Right atrium auricular region (tissue), 2 donors: ENCODE results near the gene TNF. TPM values are rescaled to one million over a fixed set of nuclear protein-coding genes. Genes with fewer than 3 reads are reported as not detected.
A peak's percentile ranks its signal among the peaks of the same experiment; 100 is the strongest.

Experiments used
- DNase-seq: peaks from one replicate; pipeline ENCODE4 v3.0.0-alpha.2; 2019; ENCODE audit warnings: low spot score
- H3K27ac ChIP-seq, 2 donors: fragments of 200-600 bp; sonication (generic); 1 replicate in 1 of 2; 2 replicates in 1 of 2; pipeline ENCODE4 v1.5.1; 2016 to 2019
- H3K27me3 ChIP-seq, 2 donors: fragments of 200-600 bp; sonication (generic); one replicate each; pipeline versions ENCODE4 v1.5.1 to v1.6.0; 2017 to 2019
- H3K36me3 ChIP-seq: fragments of 200-600 bp; sonication (generic); one replicate; pipeline ENCODE4 v1.5.1; 2016
- H3K4me1 ChIP-seq, 2 donors: fragments of 200-600 bp; sonication (generic); one replicate each; pipeline versions ENCODE4 v1.5.1 to v1.6.0; 2017 to 2019
- H3K4me3 ChIP-seq, 2 donors: fragments of 200-600 bp; sonication (generic); 1 replicate in 1 of 2; 2 replicates in 1 of 2; pipeline ENCODE4 v1.5.1; 2017 to 2019; ENCODE audit warnings: mild to moderate bottlenecking in 1 of 2, moderate library complexity in 1 of 2
- H3K9me3 ChIP-seq, 2 donors: fragments of 200-600 bp; sonication (generic); one replicate each; pipeline ENCODE4 v1.5.1; 2019
- total RNA-seq, 2 donors: library from RNA; depleted of rRNA; stranded (reverse); fragments of >200 nt; gene quantifications; one replicate each; pipeline ENCODE4 v1.1.0, GENCODE V29; 2016
- TF ChIP-seq, protein P1 (sequence below), 2 donors: fragments of 200-600 bp; sonication (generic); IDR thresholded peaks; one replicate each; pipeline ENCODE4 v1.5.1; 2019; ENCODE audit warnings: antibody characterized with exemption in 2 of 2

TNF gene
- total RNA-seq, 2 donors from 2014 or later: 0.51 TPM; not detected in 1

DNA sequence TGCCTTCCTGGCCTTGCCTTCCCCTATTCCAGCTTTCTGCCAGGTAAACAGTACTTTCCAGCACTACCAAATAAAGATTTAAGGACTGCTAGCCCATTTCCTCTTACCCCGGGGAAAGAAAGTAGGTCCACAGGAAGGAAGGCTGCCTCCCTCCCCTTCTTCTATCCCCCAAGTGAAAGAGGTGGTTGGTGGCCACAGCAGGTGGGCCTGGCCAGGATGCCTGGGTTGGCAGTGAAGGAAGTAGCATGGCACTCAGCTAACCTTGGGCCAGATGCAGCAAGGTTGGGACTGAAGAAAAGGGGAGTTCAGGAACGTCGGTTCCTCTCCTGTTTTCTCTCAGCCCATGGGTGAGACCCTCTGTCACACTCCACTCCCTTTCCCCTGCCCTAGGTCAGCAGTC is 19.1 kb upstream of the TNF start:
- Histone ChIP-seq H3K27me3 (no peaks in the 10 kb centered on the region), H3K36me3 (peaks cover 41% of the 10 kb centered on the region), H3K27ac (no peak overlapping the region), H3K9me3 (no peaks in the 10 kb centered on the region), H3K4me1 (peaks cover 0 to 39% of the 10 kb centered on the region in 2 donors), H3K4me3 (no peak overlapping the region)
- no peak for DNase-seq
- TF ChIP-seq, protein P1, sequence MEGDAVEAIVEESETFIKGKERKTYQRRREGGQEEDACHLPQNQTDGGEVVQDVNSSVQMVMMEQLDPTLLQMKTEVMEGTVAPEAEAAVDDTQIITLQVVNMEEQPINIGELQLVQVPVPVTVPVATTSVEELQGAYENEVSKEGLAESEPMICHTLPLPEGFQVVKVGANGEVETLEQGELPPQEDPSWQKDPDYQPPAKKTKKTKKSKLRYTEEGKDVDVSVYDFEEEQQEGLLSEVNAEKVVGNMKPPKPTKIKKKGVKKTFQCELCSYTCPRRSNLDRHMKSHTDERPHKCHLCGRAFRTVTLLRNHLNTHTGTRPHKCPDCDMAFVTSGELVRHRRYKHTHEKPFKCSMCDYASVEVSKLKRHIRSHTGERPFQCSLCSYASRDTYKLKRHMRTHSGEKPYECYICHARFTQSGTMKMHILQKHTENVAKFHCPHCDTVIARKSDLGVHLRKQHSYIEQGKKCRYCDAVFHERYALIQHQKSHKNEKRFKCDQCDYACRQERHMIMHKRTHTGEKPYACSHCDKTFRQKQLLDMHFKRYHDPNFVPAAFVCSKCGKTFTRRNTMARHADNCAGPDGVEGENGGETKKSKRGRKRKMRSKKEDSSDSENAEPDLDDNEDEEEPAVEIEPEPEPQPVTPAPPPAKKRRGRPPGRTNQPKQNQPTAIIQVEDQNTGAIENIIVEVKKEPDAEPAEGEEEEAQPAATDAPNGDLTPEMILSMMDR (IDR thresholded peaks at IDR 0.05): no peak

DNA sequence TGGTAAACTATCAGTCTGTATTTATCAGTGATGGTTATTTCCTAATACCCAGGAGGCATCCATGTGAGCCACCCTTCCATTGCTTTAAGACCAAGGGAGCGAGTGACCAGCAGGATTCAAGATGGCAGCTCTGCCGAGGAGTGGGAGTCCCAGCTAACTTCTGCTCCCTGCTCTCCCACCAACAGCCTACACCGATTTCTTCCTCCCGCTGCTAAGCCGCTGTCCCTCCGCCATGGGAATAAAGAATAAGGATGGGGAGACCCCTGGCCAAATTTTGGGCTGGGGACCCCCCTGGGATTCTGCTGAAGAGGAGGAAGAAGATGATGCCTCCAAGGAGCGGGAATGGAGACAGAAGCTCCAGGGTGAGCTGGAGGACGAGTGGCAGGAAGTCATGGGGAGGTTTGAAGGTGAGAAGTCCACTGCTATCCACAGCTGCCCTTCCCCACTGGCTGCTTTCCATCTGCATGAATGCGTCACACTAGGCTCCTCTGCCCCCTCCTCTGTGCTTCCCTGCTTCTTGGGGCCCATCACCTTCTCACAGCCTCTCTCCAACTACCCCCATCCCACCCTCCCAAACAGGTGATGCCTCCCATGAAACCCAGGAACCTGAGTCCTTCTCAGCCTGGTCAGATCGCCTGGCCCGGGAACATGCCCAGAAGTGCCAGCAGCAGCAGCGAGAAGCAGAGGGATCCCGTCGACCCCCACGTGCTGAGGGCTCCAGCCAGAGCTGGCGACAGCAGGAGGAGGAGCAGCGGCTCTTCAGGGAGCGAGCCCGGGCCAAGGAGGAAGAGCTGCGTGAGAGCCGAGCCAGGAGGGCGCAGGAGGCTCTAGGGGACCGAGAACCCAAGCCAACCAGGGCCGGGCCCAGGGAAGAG is 17.7 kb upstream of the TNF start:
- Histone ChIP-seq H3K36me3 (peaks cover 41% of the 10 kb centered on the region), H3K9me3 (no peaks in the 10 kb centered on the region), H3K27me3 (no peaks in the 10 kb centered on the region), H3K27ac (peak overlapping the region; percentile 19 to 53), H3K4me1 (peaks cover 0 to 39% of the 10 kb centered on the region in 2 donors), H3K4me3 (no peak overlapping the region)
- DNase-seq: no peak
- TF ChIP-seq, protein P1 (IDR thresholded peaks at IDR 0.05): no peak

DNA sequence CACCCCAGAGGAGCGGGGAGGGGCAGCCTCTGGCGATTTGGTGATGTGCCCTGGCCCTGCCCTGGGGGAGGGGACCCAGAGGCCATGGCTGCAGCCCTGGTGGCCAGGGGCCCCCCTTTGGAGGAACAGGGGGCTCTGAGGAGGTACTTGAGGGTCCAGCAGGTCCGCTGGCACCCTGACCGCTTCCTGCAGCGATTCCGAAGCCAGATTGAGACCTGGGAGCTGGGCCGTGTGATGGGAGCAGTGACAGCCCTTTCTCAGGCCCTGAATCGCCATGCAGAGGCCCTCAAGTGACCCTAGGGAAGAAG is 17.1 kb upstream of the TNF start:
- Histone ChIP-seq H3K9me3 (no peaks in the 10 kb centered on the region), H3K27me3 (no peaks in the 10 kb centered on the region), H3K36me3 (peaks cover 39% of the 10 kb centered on the region), H3K4me3 (no peak overlapping the region), H3K27ac (peak overlapping the region; percentile 19 to 53), H3K4me1 (peaks cover 0 to 39% of the 10 kb centered on the region in 2 donors)
- TF ChIP-seq, protein P1 (IDR thresholded peaks at IDR 0.05): no peak
- no peak for DNase-seq

DNA sequence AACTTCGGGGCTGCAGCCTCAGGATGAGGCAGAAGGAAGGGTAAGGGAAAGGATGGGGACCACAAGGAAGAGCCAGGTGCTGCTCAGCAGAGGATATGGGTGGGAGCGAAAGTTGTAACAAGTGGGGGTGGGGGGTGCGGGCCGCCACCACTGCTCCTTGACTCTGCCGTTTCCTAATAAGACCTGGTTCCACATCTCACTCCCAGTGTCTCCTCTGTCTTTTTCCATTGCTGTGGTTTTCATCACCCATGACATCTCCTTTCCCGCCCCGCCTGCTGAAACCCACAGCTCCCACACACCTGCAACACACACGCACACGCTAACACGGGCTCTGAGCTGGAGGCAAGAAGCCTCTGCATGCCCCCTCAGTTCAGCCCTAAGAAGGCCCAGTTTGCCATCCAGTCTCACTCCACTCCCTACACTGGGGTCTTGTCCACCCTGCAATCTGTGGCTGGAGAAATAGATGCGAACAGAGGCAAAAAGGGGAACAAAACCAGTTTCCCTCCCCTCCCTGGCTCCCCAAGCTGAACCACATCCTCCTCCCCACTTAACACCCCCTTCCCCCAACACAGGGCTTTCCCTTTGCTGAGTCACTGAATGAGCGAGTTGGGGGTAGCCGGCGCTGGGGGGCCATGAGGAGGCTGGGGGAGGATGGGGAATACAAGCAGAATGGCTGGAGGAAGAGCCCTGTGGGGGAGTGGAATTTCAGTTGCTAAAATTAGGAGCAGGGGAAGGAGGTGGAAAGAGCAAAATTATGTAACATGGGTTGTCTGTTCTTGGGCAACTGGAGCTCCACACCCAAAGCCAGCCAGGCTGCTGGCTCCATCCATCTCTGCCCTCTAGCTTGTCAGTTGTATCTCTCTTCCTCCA is 16.5 kb upstream of the TNF start:
- Histone ChIP-seq H3K36me3 (peaks cover 36% of the 10 kb centered on the region), H3K27me3 (no peaks in the 10 kb centered on the region), H3K9me3 (no peaks in the 10 kb centered on the region), H3K4me3 (no peak overlapping the region), H3K4me1 (peaks cover 0 to 39% of the 10 kb centered on the region in 2 donors), H3K27ac (peak overlapping the region; percentile 53 to 54)
- TF ChIP-seq, protein P1 (IDR thresholded peaks at IDR 0.05): no peak
- no peak for DNase-seq

DNA sequence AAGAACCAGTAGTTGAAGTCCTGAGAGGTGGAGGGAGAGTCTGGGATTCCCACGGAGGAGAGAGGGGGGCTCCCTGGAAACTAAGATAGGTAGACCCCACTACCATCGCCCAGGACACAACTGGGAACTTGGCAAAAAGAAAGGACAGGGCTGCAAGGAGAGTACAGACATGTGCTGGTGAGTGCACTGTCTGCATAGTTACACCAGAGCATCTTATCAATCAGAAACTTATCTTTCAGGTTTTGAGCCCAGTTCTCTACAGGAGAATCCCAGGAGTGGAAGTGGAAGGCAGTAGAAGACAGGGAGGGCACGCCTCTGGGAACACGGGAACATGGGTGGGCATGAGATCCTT is 15.8 kb upstream of the TNF start:
- no peak for DNase-seq
- H3K36me3 ChIP-seq: peaks cover 36% of the 10 kb centered on the region
- H3K4me1 ChIP-seq: peaks cover 0 to 39% of the 10 kb centered on the region in 2 donors

More for the DNA sequence above, 15.8 kb upstream of the TNF start:
- H3K27ac ChIP-seq: peak overlapping the region; percentile 53 to 54
- H3K9me3 ChIP-seq: no peaks in the 10 kb centered on the region
- no peak overlapping the region for H3K4me3 ChIP-seq
- TF ChIP-seq, protein P1 (IDR thresholded peaks at IDR 0.05): no peak
- H3K27me3 ChIP-seq: no peaks in the 10 kb centered on the region
